Kidney (tissue), 14 donors: ENCODE measurements around the gene CCDC188. TPM values are rescaled to one million over a fixed set of nuclear protein-coding genes. Genes with fewer than 3 reads are reported as not detected.

Experiments
- DNase-seq, 5 donors: peaks; one replicate each; pipeline ENCODE4 v3.0.0-alpha.2; 2013 to 2020
- FAIRE-seq: peaks from 2 replicates; lab custom pipeline; 2012; peaks lifted over from hg19 to GRCh38; lab: Jason Lieb, UNC
- H3K27ac ChIP-seq, 2 donors: one replicate each; pipeline ENCODE4 v1.7.0; 2013; ENCODE audit warnings: low read depth in 2 of 2, low read length in 2 of 2, inconsistent platforms in 1 of 2
- H3K27me3 ChIP-seq: one replicate; pipeline ENCODE4 v1.7.1; 2013; ENCODE audit warnings: low read length, inconsistent platforms; ENCODE audit not compliant: control insufficient read depth, insufficient read depth
- H3K36me3 ChIP-seq, 3 donors: one replicate each; pipeline versions ENCODE4 v1.7.0 to v1.7.1; 2013; ENCODE audit warnings: low read length in 3 of 3, control low read depth in 1 of 3, inconsistent platforms in 1 of 3; ENCODE audit not compliant: insufficient read depth in 3 of 3, control insufficient read depth in 2 of 3
- H3K4me1 ChIP-seq, 3 donors: one replicate each; pipeline versions ENCODE4 v1.7.0 to v1.7.1; 2013; ENCODE audit warnings: low read length in 3 of 3, inconsistent platforms in 1 of 3, low read depth in 1 of 3; ENCODE audit not compliant: control insufficient read depth in 2 of 3, insufficient read depth in 2 of 3
- H3K4me3 ChIP-seq, 3 donors: one replicate each; pipeline versions ENCODE4 v1.7.0 to v1.8.1; 2013; ENCODE audit warnings: low read length in 3 of 3, control low read depth in 1 of 3, inconsistent platforms in 1 of 3
- H3K9ac ChIP-seq, 3 donors: one replicate each; pipeline versions ENCODE4 v1.7.0 to v1.7.1; 2013; ENCODE audit warnings: low read length in 3 of 3, control low read depth in 1 of 3, inconsistent platforms in 1 of 3
- H3K9me3 ChIP-seq, 3 donors: one replicate each; pipeline versions ENCODE4 v1.7.0 to v1.7.1; 2013; ENCODE audit warnings: low read length in 3 of 3, control low read depth in 1 of 3, inconsistent platforms in 1 of 3; ENCODE audit not compliant: control insufficient read depth in 2 of 3, insufficient read depth in 1 of 3
- CTCF ChIP-seq: IDR thresholded peaks from 3 replicates; pipeline ENCODE4 v1.5.1; 2012; ENCODE audit warnings: mild to moderate bottlenecking, moderate library complexity, borderline replicate concordance; ENCODE audit not compliant: insufficient read depth; ENCODE audit errors: extremely low read depth
- intact Hi-C: fragments of 100-400 bp; cut with DNase I; formaldehyde crosslinking; loops from one replicate; pipeline ENCODE4 v1.11.1; 2022
- polyA plus RNA-seq: library from polyadenylated mRNA; stranded (reverse); fragments of 350-450 nt; fragmentation: Illumina TruSeq; extraction: RNeasy Lipid Tissue Mini Kit (QIAGEN cat#74804); gene quantifications from one replicate; pipeline ENCODE4 v1.2.3, GENCODE V29; 2014; ENCODE audit warnings: low read depth, low replicate concordance; ENCODE audit not compliant: insufficient read depth
- total RNA-seq: library from RNA; stranded (reverse); fragmentation: NEBNext Ultra II Directional; extraction: Animal tissue kit (Norgen Biotek cat#: 25700); gene quantifications from one replicate; pipeline ENCODE4 v1.2.1, GENCODE V29; 2021
- donor health status: control.
- donor health status: control.
- donor health status: control.
- donor health status: control.
- donor health status: control.
- donor health status: DM: yes; HTN: yes; CAD: no.
- donor health status: Normal renal cell carcinoma (clear cell type).

Gene CCDC188
- total and polyA plus RNA-seq, 2 donors from 2014 or later = 0.54 to 2.8 TPM

- DNase-seq = no peak
- intact Hi-C loops = no loop called here
- no peak overlapping the region for H3K27ac ChIP-seq
- H3K27me3 ChIP-seq = peaks cover 4% of the 10 kb centered on the region
- TF ChIP-seq CTCF = no peak
- H3K4me1 ChIP-seq = no peaks in the 10 kb centered on the region
- no peak overlapping the region for H3K9ac ChIP-seq
- no peak for FAIRE-seq
- no peak overlapping the region for H3K4me3 ChIP-seq
- no peaks in the 10 kb centered on the region for H3K9me3 ChIP-seq
- H3K36me3 ChIP-seq = no peaks in the 10 kb centered on the region
These were observed 44.1 kb upstream of the CCDC188 start for GRCh38 chr22:20194681-20195593.

DNA sequence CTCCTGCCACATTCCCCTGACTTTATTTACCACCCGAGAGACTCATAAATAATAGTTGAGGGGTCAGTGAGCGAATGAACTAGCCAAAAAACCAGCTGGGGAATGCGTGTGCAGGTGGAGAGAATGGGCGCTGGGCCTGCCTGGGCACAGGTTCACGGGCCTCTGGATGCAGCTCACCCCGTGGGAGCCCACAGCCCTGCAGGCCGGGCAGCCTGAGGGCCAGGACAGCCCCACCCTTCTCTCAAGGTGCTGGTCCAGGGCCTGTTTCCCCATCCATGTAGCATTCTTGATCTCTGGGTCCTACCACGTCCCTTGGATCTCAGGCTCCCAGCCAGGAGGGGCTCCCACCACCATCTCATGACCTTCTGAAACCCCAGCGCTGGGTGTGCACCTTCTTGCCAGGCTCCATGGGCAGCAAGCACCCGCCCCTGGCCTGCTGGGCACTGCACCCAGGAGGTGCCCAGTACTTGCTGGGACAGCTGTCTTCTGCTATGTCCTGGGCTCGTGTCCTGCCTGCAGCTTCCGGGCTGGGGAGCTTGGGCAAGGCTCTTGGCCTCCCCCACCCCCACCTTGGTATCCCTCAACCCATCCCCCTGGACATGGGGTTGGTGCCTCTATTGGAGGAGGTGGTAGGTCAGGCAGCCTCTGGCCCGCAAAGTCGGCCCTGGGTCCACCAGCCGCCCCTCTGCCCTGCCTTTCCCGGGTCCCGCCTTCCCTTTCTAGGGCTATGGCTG, 43.1 kb upstream of the CCDC188 start:
- Histone ChIP-seq H3K9ac (no peak overlapping the region), H3K4me3 (no peak overlapping the region), H3K4me1 (no peaks in the 10 kb centered on the region), H3K27ac (no peak overlapping the region), H3K27me3 (no peaks in the 10 kb centered on the region), H3K36me3 (no peaks in the 10 kb centered on the region), H3K9me3 (no peaks in the 10 kb centered on the region)
- no peak for FAIRE-seq
- intact Hi-C loops = no loop called here
- no peak for DNase-seq
- TF ChIP-seq CTCF = no peak

DNA sequence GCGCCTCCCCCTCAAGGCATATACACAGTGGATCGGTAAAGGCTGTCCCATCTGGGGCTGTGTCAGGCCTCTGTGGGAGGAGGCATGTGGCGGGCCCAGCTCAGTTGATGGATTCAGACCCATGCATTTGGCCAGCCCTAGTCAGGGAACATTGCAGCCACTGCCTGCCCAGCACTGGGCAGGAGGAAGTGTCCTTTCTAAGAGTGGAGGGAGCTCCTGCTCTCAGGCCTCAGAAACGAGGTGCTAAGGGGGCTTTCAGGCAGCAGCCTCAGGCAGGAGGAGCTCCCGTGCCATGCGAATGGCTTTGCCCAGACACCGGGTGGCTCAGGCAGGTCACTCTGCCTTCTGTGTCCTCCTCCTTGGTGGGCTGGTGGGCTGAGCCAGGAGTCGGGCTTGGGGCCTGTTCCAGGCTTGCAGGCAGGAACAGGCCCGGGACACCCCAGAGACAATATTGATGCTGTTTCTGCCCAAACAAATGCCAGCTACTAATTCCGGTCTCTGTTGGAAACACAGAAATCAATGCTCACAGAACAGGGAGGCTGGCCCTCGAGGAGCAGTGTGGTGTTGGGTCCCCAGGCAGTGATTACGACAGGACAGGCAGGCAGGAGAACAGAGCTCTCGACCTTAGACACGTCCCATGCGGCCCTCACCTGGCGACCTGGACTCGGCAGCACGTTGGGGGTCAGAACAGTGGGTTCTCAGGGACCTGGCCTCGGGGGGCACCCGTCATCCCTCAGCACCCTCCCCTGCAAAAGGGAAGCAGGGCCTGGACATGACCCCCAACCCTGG, 42.3 kb upstream of the CCDC188 start:
- DNase-seq (no peak), FAIRE-seq (no peak)
- Histone ChIP-seq H3K4me1 (no peaks in the 10 kb centered on the region), H3K27me3 (no peaks in the 10 kb centered on the region), H3K9me3 (no peaks in the 10 kb centered on the region), H3K9ac (no peak overlapping the region), H3K4me3 (no peak overlapping the region), H3K36me3 (no peaks in the 10 kb centered on the region), H3K27ac (no peak overlapping the region)
- intact Hi-C loops = no loop called here
- no peak for TF ChIP-seq CTCF
